HepG2 (cell line): ENCODE measurements around the gene ZCCHC7. TPM values are rescaled to one million over a fixed set of nuclear protein-coding genes. Genes with fewer than 3 reads are reported as not detected.

Source experiments
- TMF1 ChIP-seq: sonication (generic); formaldehyde crosslinking; IDR thresholded peaks from 2 replicates; pipeline ENCODE4 v1.8.1; 2022; ENCODE audit warnings: low read depth, missing genetic modification reagents
- ZNF234 ChIP-seq: sonication (generic); formaldehyde crosslinking; conservative IDR thresholded peaks from 2 replicates; pipeline ENCODE4 v1.5.1; 2020; ENCODE audit warnings: mild to moderate bottlenecking, missing genetic modification reagents
- polyA plus RNA-seq, 8 experiments: library from polyadenylated mRNA; depleted of rRNA in 3 of 8; stranded (reverse) in 7 of 8; unstranded in 1 of 8; fragments of >200 nt; fragmentation: Illumina TruSeq in 4 of 8; extraction: Trizol in 4 of 8; gene quantifications; 2 replicates each; pipeline versions ENCODE4 v1.2.1 to v1.2.3, GENCODE V29; 2011 to 2016; ENCODE audit warnings: low read depth in 4 of 8, missing spikeins in 1 of 8, mixed read lengths in 1 of 8; ENCODE audit not compliant: insufficient read depth in 1 of 8
- total RNA-seq, 5 experiments: library from RNA; depleted of rRNA; stranded (reverse); fragments of >200 nt; fragmentation: Illumina TruSeq; extraction: Trizol; gene quantifications; 2 replicates each; pipeline ENCODE4 v1.2.3, GENCODE V29; 2016; ENCODE audit warnings: low read depth in 1 of 5
- TF ChIP-seq, protein P1 (sequence below), 2 experiments: fragments of 450-650 bp in 1 of 2; sonication (generic) in 1 of 2; formaldehyde crosslinking in 1 of 2; IDR thresholded peaks; 2 replicates each; pipeline versions ENCODE4 v1.6.1 to v1.8.0; 2016 to 2022; ENCODE audit warnings: antibody characterized with exemption in 1 of 2, mild to moderate bottlenecking in 1 of 2, missing genetic modification reagents in 1 of 2
- TF ChIP-seq, protein P2 (sequence below): sonication (generic); formaldehyde crosslinking; IDR thresholded peaks from 2 replicates; pipeline ENCODE4 v1.4.0; 2020; ENCODE audit warnings: missing genetic modification reagents

Gene ZCCHC7
- total and polyA plus RNA-seq, 2 of the 13 experiments (the other 11 are each of a cell fraction or from before 2014, with no cell fraction given): 13.6 to 19.3 TPM

DNA sequence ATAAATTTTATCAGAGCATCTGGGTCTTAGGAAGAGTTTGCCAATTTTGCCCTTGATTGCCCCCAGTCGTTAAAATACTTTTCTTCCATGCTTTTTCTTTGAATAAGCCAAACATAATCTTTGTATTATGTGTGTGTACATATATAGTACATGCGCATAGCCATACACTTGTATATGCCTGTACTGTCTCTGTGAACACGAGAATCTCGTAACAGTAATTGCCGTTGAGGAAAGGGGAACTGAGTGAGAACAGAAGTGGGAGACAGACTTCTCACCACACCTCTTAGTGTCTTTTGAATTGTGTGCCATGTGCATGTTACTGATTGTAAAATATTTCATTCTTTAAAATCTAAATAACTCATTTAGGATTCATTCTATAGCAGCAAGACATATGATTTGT is 222.5 kb downstream of the ZCCHC7 start (continued):
- TF ChIP-seq, protein P1, sequence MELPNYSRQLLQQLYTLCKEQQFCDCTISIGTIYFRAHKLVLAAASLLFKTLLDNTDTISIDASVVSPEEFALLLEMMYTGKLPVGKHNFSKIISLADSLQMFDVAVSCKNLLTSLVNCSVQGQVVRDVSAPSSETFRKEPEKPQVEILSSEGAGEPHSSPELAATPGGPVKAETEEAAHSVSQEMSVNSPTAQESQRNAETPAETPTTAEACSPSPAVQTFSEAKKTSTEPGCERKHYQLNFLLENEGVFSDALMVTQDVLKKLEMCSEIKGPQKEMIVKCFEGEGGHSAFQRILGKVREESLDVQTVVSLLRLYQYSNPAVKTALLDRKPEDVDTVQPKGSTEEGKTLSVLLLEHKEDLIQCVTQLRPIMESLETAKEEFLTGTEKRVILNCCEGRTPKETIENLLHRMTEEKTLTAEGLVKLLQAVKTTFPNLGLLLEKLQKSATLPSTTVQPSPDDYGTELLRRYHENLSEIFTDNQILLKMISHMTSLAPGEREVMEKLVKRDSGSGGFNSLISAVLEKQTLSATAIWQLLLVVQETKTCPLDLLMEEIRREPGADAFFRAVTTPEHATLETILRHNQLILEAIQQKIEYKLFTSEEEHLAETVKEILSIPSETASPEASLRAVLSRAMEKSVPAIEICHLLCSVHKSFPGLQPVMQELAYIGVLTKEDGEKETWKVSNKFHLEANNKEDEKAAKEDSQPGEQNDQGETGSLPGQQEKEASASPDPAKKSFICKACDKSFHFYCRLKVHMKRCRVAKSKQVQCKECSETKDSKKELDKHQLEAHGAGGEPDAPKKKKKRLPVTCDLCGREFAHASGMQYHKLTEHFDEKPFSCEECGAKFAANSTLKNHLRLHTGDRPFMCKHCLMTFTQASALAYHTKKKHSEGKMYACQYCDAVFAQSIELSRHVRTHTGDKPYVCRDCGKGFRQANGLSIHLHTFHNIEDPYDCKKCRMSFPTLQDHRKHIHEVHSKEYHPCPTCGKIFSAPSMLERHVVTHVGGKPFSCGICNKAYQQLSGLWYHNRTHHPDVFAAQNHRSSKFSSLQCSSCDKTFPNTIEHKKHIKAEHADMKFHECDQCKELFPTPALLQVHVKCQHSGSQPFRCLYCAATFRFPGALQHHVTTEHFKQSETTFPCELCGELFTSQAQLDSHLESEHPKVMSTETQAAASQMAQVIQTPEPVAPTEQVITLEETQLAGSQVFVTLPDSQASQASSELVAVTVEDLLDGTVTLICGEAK (IDR thresholded peaks at IDR 0.05): no peak
- TF ChIP-seq, protein P1 (CRISPR knock-in tag; IDR thresholded peaks at IDR 0.05): no peak
- TF ChIP-seq ZNF234: no peak
- TF ChIP-seq TMF1 (CRISPR knock-in tag): no peak
- TF ChIP-seq, protein P2, sequence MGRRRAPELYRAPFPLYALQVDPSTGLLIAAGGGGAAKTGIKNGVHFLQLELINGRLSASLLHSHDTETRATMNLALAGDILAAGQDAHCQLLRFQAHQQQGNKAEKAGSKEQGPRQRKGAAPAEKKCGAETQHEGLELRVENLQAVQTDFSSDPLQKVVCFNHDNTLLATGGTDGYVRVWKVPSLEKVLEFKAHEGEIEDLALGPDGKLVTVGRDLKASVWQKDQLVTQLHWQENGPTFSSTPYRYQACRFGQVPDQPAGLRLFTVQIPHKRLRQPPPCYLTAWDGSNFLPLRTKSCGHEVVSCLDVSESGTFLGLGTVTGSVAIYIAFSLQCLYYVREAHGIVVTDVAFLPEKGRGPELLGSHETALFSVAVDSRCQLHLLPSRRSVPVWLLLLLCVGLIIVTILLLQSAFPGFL (CRISPR knock-in tag): no peak
